Measurements from ENCODE around the gene RHBDD2. TPM values are rescaled to one million over a fixed set of nuclear protein-coding genes. Genes with fewer than 3 reads are reported as not detected.

Gene RHBDD2
- total and polyA plus RNA-seq, 9 of the 15 experiments (the other 6 are each of a cell fraction or from before 2014, with no cell fraction given), result 3.3 to 36.7 (median 17.9) TPM

GRCh38 chr7:75843613-75844116 lies 35.2 kb upstream of the RHBDD2 start (continued):
- TF ChIP-seq CTCFL (IDR thresholded peaks at IDR 0.05; ENCODE audit: borderline replicate concordance, insufficient read depth, low read depth, low read length, poor library complexity, severe bottlenecking) (no peak), HCFC1 (IDR thresholded peaks at IDR 0.05; ENCODE audit: low read depth, low read length) (no peak), SMAD3 (CRISPR knock-in tag; conservative IDR thresholded peaks at IDR 0.05) (peak; percentile 95), UBTF (IDR thresholded peaks at IDR 0.05; ENCODE audit: borderline replicate concordance in 1 of 2, low read depth in 2 of 2, low read length in 2 of 2) (no peak), ZNF398 (CRISPR knock-in tag; IDR thresholded peaks at IDR 0.05) (0 out of 2 replicates have a peak, but pooled peaks have one; percentile 52), EP300 (IDR thresholded peaks at IDR 0.05; ENCODE audit: low read length) (no peak), PHF20 (IDR thresholded peaks at IDR 0.05; ENCODE audit: partially characterized antibody) (no peak), ZBTB11 (CRISPR knock-in tag; IDR thresholded peaks at IDR 0.05) (peak in 1 of 3 experiments; percentile 74; a peak in 2 of 6 replicates), ETV5 (CRISPR knock-in tag; IDR thresholded peaks at IDR 0.05; ENCODE audit: low read depth) (no peak), ZBTB43 (CRISPR knock-in tag; IDR thresholded peaks at IDR 0.05) (no peak), RNF219 (CRISPR knock-in tag; IDR thresholded peaks at IDR 0.05) (0 out of 2 replicates have a peak, but pooled peaks have one; percentile 55), KDM1A (IDR thresholded peaks at IDR 0.05) (peak in 1 of 2 experiments; percentile 28; a peak in 1 of 4 replicates)

Measured in K562 (cell line).